ENCODE data around the gene PLCL2. TPM values are rescaled to one million over a fixed set of nuclear protein-coding genes. Genes with fewer than 3 reads are reported as not detected.

The PLCL2 gene
- total and polyA plus RNA-seq, 4 donors = 1.0 to 16.7 (median 7.1) TPM

GRCh38 chr3:16912400-16913263 lies 27.9 kb downstream of the PLCL2 start:
- Histone ChIP-seq H3K4me3 (no peak overlapping the region), H3K9me3 (ENCODE audit: control insufficient read depth in 4 of 4, insufficient read depth in 3 of 4, low read length in 3 of 4) (no peaks in the 10 kb centered on the region), H3K9ac (ENCODE audit: insufficient read depth in 1 of 2, low read length in 2 of 2) (no peak overlapping the region), H3K4me1 (ENCODE audit: control insufficient read depth in 5 of 5, insufficient read depth in 5 of 5, low read length in 5 of 5) (peaks cover 0 to 21% (median 0%) of the 10 kb centered on the region in 5 donors), H3K36me3 (ENCODE audit: control insufficient read depth in 4 of 4, insufficient read depth in 4 of 4, low read length in 4 of 4) (no peaks in the 10 kb centered on the region), H3K27me3 (ENCODE audit: control insufficient read depth in 3 of 3, insufficient read depth in 3 of 3, low read length in 2 of 3) (no peaks in the 10 kb centered on the region), H3K27ac (ENCODE audit: low read depth in 1 of 2, low read length in 1 of 2) (peak overlapping the region in 1 of 2 donors; percentile 79)
- 68 to 91% methylated on average over 3 of the region's 3 CpGs for WGBS, 2 donors
- DNase-seq (no peak), ATAC-seq (ENCODE audit: insufficient read depth, low FRiP score) (no peak)
- TF ChIP-seq, protein P1, sequence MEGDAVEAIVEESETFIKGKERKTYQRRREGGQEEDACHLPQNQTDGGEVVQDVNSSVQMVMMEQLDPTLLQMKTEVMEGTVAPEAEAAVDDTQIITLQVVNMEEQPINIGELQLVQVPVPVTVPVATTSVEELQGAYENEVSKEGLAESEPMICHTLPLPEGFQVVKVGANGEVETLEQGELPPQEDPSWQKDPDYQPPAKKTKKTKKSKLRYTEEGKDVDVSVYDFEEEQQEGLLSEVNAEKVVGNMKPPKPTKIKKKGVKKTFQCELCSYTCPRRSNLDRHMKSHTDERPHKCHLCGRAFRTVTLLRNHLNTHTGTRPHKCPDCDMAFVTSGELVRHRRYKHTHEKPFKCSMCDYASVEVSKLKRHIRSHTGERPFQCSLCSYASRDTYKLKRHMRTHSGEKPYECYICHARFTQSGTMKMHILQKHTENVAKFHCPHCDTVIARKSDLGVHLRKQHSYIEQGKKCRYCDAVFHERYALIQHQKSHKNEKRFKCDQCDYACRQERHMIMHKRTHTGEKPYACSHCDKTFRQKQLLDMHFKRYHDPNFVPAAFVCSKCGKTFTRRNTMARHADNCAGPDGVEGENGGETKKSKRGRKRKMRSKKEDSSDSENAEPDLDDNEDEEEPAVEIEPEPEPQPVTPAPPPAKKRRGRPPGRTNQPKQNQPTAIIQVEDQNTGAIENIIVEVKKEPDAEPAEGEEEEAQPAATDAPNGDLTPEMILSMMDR (IDR thresholded peaks at IDR 0.05; ENCODE audit: control extremely low read depth, extremely low read depth) = no peak

DNA sequence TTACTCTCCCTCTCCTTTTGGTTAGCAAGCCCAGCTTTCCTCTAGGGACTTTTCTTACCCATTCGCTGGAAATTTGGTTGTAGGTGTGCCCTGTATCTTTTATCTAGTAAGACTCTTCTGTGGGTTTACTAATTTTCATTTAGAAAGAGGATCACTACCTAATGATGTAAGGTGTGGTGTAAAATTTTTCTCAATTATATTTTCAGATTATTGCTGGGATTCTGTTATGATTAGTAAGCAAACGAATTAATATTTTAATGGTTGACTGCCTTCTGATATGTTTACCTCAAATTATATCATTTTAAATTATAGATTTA lies 28.5 kb downstream of the PLCL2 start:
- DNase-seq (no peak), ATAC-seq (ENCODE audit: insufficient read depth, low FRiP score) (no peak)
- no peak overlapping the region for H3K9ac ChIP-seq (ENCODE audit: insufficient read depth in 1 of 2, low read length in 2 of 2)
- peak overlapping the region in 1 of 2 donors; percentile 79 for H3K27ac ChIP-seq (ENCODE audit: low read depth in 1 of 2, low read length in 1 of 2)
- WGBS, 2 donors = 94 to 97% methylated on average over 2 of the region's 2 CpGs
- H3K4me1 ChIP-seq (ENCODE audit: control insufficient read depth in 5 of 5, insufficient read depth in 5 of 5, low read length in 5 of 5) = peaks cover 0 to 21% (median 0%) of the 10 kb centered on the region in 5 donors
- H3K4me3 ChIP-seq = no peak overlapping the region
- H3K9me3 ChIP-seq (ENCODE audit: control insufficient read depth in 4 of 4, insufficient read depth in 3 of 4, low read length in 3 of 4) = no peaks in the 10 kb centered on the region
- H3K36me3 ChIP-seq (ENCODE audit: control insufficient read depth in 4 of 4, insufficient read depth in 4 of 4, low read length in 4 of 4) = no peaks in the 10 kb centered on the region
- H3K27me3 ChIP-seq (ENCODE audit: control insufficient read depth in 3 of 3, insufficient read depth in 3 of 3, low read length in 2 of 3) = no peaks in the 10 kb centered on the region
- TF ChIP-seq, protein P1 (IDR thresholded peaks at IDR 0.05; ENCODE audit: control extremely low read depth, extremely low read depth) = no peak

DNA sequence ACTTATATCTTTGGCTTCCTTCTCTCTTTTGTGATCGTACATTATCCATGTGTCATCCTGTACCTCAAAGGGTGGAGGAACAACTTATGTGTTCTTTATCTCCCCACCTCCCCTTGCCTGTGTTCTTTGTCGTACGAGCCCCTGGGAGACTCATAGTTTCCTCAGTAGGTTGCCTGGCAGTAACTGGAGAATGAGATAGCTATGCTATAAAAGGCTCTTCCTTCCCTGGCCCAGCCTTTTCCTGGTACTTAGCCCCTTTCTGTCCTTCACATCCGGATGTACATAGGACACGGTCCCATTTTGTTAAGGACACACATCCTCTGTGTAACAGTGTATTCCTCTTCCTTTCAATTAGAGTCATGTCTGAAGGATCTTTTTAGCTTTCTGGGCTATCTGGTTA lies 32.1 kb downstream of the PLCL2 start:
- H3K4me3 ChIP-seq = no peak overlapping the region
- peak overlapping the region in 1 of 2 donors; percentile 87 for H3K27ac ChIP-seq (ENCODE audit: low read depth in 1 of 2, low read length in 1 of 2)
- no peaks in the 10 kb centered on the region for H3K36me3 ChIP-seq (ENCODE audit: control insufficient read depth in 4 of 4, insufficient read depth in 4 of 4, low read length in 4 of 4)
- no peak overlapping the region for H3K9ac ChIP-seq (ENCODE audit: insufficient read depth in 1 of 2, low read length in 2 of 2)
- ATAC-seq (ENCODE audit: insufficient read depth, low FRiP score) = no peak
- peak in 1 of 3 donors; percentile 17 for DNase-seq
- 30 to 41% methylated on average over 5 of the region's 5 CpGs for WGBS, 2 donors
- no peaks in the 10 kb centered on the region for H3K9me3 ChIP-seq (ENCODE audit: control insufficient read depth in 4 of 4, insufficient read depth in 3 of 4, low read length in 3 of 4)
- H3K27me3 ChIP-seq (ENCODE audit: control insufficient read depth in 3 of 3, insufficient read depth in 3 of 3, low read length in 2 of 3) = no peaks in the 10 kb centered on the region
- TF ChIP-seq, protein P1 (IDR thresholded peaks at IDR 0.05; ENCODE audit: control extremely low read depth, extremely low read depth) = no peak
- H3K4me1 ChIP-seq (ENCODE audit: control insufficient read depth in 5 of 5, insufficient read depth in 5 of 5, low read length in 5 of 5) = peaks cover 0 to 17% (median 0%) of the 10 kb centered on the region in 5 donors
